WTC11 (cell line): ENCODE data around the gene STAMBPL1. TPM values are rescaled to one million over a fixed set of nuclear protein-coding genes. Genes with fewer than 3 reads are reported as not detected.

Experiments used
- ATAC-seq: fragments of 200-7000 bp; cut with Tn5 transposase; 2 replicates; pipeline ENCODE4 v1.10.0; 2021; ENCODE audit warnings: mild to moderate bottlenecking, moderate library complexity
- CTCF ChIA-PET: fragments of 300-600 bp; sonication (Branson Sonifier 250); formaldehyde crosslinking; loops from one replicate; lab custom pipeline; 2021; ENCODE audit warnings: antibody characterized with exemption; lab: Charles Lee
- POLR2A ChIA-PET: fragments of 350-600 bp; sonication (Branson Sonifier 250); formaldehyde crosslinking; loops from one replicate; lab custom pipeline; 2021; ENCODE audit warnings: antibody characterized with exemption; lab: Charles Lee
- DNase-seq: peaks from one replicate; pipeline ENCODE4 v3.0.0; 2021; ENCODE audit warnings: low spot score
- H3K27ac Mint-ChIP-seq: 2 replicates; pipeline ENCODE4 v1.8.0; 2021; ENCODE audit warnings: mixed read lengths
- H3K27me3 Mint-ChIP-seq: 2 replicates; pipeline ENCODE4 v1.8.0; 2021; ENCODE audit warnings: low read depth, mild to moderate bottlenecking, moderate library complexity, mixed read lengths
- H3K36me3 Mint-ChIP-seq: 2 replicates; pipeline ENCODE4 v1.8.0; 2021; ENCODE audit warnings: mixed read lengths
- H3K4me1 Mint-ChIP-seq: 2 replicates; pipeline ENCODE4 v1.8.0; 2022; ENCODE audit warnings: mixed read lengths
- H3K4me3 Mint-ChIP-seq: 2 replicates; pipeline ENCODE4 v1.8.0; 2021; ENCODE audit warnings: mild to moderate bottlenecking, moderate library complexity, mixed read lengths
- H3K9me3 Mint-ChIP-seq: 2 replicates; pipeline ENCODE4 v1.8.0; 2021; ENCODE audit warnings: mixed read lengths
- ARID4B ChIP-seq: sonication (generic); formaldehyde crosslinking; IDR thresholded peaks from 2 replicates; pipeline ENCODE4 v1.8.0; 2023; ENCODE audit warnings: missing genetic modification reagents, mild to moderate bottlenecking, borderline replicate concordance
- CBFB ChIP-seq: sonication (generic); formaldehyde crosslinking; IDR thresholded peaks from 2 replicates; pipeline ENCODE4 v1.8.1; 2022; ENCODE audit warnings: mild to moderate bottlenecking, low read depth, missing genetic modification reagents
- CDX4 ChIP-seq: fragments of 250-450 bp; sonication (Bioruptor Pico); IDR thresholded peaks from 2 replicates; pipeline ENCODE4 v1.9.0; 2021; ENCODE audit warnings: moderate library complexity, mild to moderate bottlenecking, inconsistent platforms, borderline replicate concordance
- EMX1 ChIP-seq: fragments of 250-450 bp; sonication (Bioruptor Pico); IDR thresholded peaks from 2 replicates; pipeline ENCODE4 v1.8.0; 2021; ENCODE audit warnings: mild to moderate bottlenecking
- ERG ChIP-seq: fragments of 250-450 bp; sonication (Bioruptor Pico); IDR thresholded peaks from 2 replicates; pipeline ENCODE4 v1.8.0; 2021; ENCODE audit warnings: mild to moderate bottlenecking
- ETV6 ChIP-seq: sonication (generic); formaldehyde crosslinking; IDR thresholded peaks from 2 replicates; pipeline ENCODE4 v1.8.1; 2022; ENCODE audit warnings: mild to moderate bottlenecking, missing genetic modification reagents
- FOXP4 ChIP-seq: sonication (generic); formaldehyde crosslinking; IDR thresholded peaks from 2 replicates; pipeline ENCODE4 v1.8.0; 2022; ENCODE audit warnings: mild to moderate bottlenecking, missing genetic modification reagents
- KAT7 ChIP-seq: sonication (generic); formaldehyde crosslinking; IDR thresholded peaks from 2 replicates; pipeline ENCODE4 v1.8.1; 2023; ENCODE audit warnings: missing genetic modification reagents, mild to moderate bottlenecking, borderline replicate concordance
- MAX ChIP-seq: sonication (generic); formaldehyde crosslinking; IDR thresholded peaks from 2 replicates; pipeline ENCODE4 v1.8.0; 2022; ENCODE audit warnings: mild to moderate bottlenecking, missing genetic modification reagents
- MXD4 ChIP-seq: fragments of 250-450 bp; sonication (Bioruptor Pico); IDR thresholded peaks from 2 replicates; pipeline ENCODE4 v1.8.0; 2021; ENCODE audit warnings: mild to moderate bottlenecking, moderate library complexity, borderline replicate concordance
- TP53 ChIP-seq: sonication (generic); formaldehyde crosslinking; IDR thresholded peaks from 2 replicates; pipeline ENCODE4 v1.8.1; 2023; ENCODE audit warnings: mild to moderate bottlenecking, missing genetic modification reagents
- ZBTB21 ChIP-seq: sonication (generic); formaldehyde crosslinking; IDR thresholded peaks from 2 replicates; pipeline ENCODE4 v1.8.1; 2023; ENCODE audit warnings: mild to moderate bottlenecking, missing genetic modification reagents, borderline replicate concordance
- ZNF138 ChIP-seq: sonication (generic); formaldehyde crosslinking; conservative IDR thresholded peaks from 2 replicates; pipeline ENCODE4 v1.8.1; 2022; ENCODE audit warnings: mild to moderate bottlenecking, moderate library complexity, missing genetic modification reagents
- ZNF232 ChIP-seq: sonication (generic); formaldehyde crosslinking; IDR thresholded peaks from 2 replicates; pipeline ENCODE4 v1.8.0; 2022; ENCODE audit warnings: mild to moderate bottlenecking, missing genetic modification reagents
- ZNF317 ChIP-seq: sonication (generic); formaldehyde crosslinking; IDR thresholded peaks from 2 replicates; pipeline ENCODE4 v1.8.1; 2023; ENCODE audit warnings: low read depth, mild to moderate bottlenecking, moderate library complexity, missing genetic modification reagents, borderline replicate concordance
- ZNF416 ChIP-seq: fragments of 250-450 bp; sonication (Bioruptor Pico); IDR thresholded peaks from 2 replicates; pipeline ENCODE4 v1.9.0; 2021; ENCODE audit warnings: mild to moderate bottlenecking, inconsistent platforms
- total RNA-seq: library from RNA; stranded (reverse); gene quantifications from 3 replicates; pipeline ENCODE4 v1.2.3, GENCODE V29; 2021

The STAMBPL1 gene
- total RNA-seq, 1 experiment from 2014 or later, result 3.9 TPM

GRCh38 chr10:88875081-88875480, 5.0 kb upstream of the STAMBPL1 start:
- Mint-ChIP-seq H3K36me3 (no peaks in the 10 kb centered on the region), H3K27me3 (peaks cover 15% of the 10 kb centered on the region), H3K4me1 (peaks cover 29% of the 10 kb centered on the region), H3K27ac (no peak overlapping the region), H3K4me3 (no peak overlapping the region), H3K9me3 (no peaks in the 10 kb centered on the region)
- TF ChIP-seq ARID4B (CRISPR knock-in tag), result no peak
- ChIA-PET CTCF (interaction anchor here (0.9 kb wide), 1 partner anchor 147 kb away, joined by 3 read pairs; no protein-coding TSS in a partner anchor), POLR2A (no interaction called here)
- DNase-seq (no peak), ATAC-seq (no peak)

- Mint-ChIP-seq H3K9me3 (no peaks in the 10 kb centered on the region), H3K4me1 (peaks cover 36% of the 10 kb centered on the region), H3K36me3 (no peaks in the 10 kb centered on the region), H3K27ac (no peak overlapping the region), H3K27me3 (peaks cover 15% of the 10 kb centered on the region), H3K4me3 (no peak overlapping the region)
- ChIA-PET CTCF (interaction anchor here (1.3 kb wide), 1 partner anchor 57 kb away, joined by 3 read pairs; no protein-coding TSS in a partner anchor), POLR2A (interaction anchor here (1.1 kb wide), 1 partner anchor 10 kb away, joined by 3 read pairs; no protein-coding TSS in a partner anchor)
- ATAC-seq, result no peak
- no peak for DNase-seq
- TF ChIP-seq ERG (CRISPR knock-in tag), result no peak
- no peak for TF ChIP-seq EMX1 (CRISPR knock-in tag)
- TF ChIP-seq ZNF138 (CRISPR knock-in tag), result no peak
- TF ChIP-seq CBFB (CRISPR knock-in tag), result no peak
- no peak for TF ChIP-seq ZNF317 (CRISPR knock-in tag)
- TF ChIP-seq TP53 (CRISPR knock-in tag), result no peak
- TF ChIP-seq ETV6 (CRISPR knock-in tag), result no peak
- TF ChIP-seq KAT7 (CRISPR knock-in tag), result no peak
- TF ChIP-seq ZNF232, result no peak
- no peak for TF ChIP-seq MAX
- no peak for TF ChIP-seq ZBTB21 (CRISPR knock-in tag)
- no peak for TF ChIP-seq CDX4
- no peak for TF ChIP-seq FOXP4 (CRISPR knock-in tag)
- no peak for TF ChIP-seq ZNF416 (CRISPR knock-in tag)
- TF ChIP-seq MXD4 (CRISPR knock-in tag), result no peak
These were observed 2.7 kb upstream of the STAMBPL1 start for GRCh38 chr10:88877298-88877697.
